CD4-positive, alpha-beta memory T cell (primary cell): ENCODE data around the gene KIAA0232. TPM values are rescaled to one million over a fixed set of nuclear protein-coding genes. Genes with fewer than 3 reads are reported as not detected.
"Not testable (repeated sequence)": the region's sequence is repeated elsewhere in the genome, so short reads cannot be mapped to it uniquely, and the experiment has no call there.

ENCODE experiments used
- CTCF ChIA-PET: fragments of 350-600 bp; sonication (Branson Sonifier 250); formaldehyde crosslinking; loops from one replicate; lab custom pipeline; 2021; ENCODE audit warnings: inconsistent platforms; ENCODE audit not compliant: partially characterized antibody; lab: Charles Lee
- POLR2A ChIA-PET: fragments of 350-600 bp; sonication (Branson Sonifier 250); formaldehyde crosslinking; loops from one replicate; lab custom pipeline; 2021; ENCODE audit not compliant: partially characterized antibody; lab: Charles Lee
- DNase-seq, 5 donors: peaks; one replicate each; pipeline versions ENCODE4 v3.0.0 to v3.0.0-alpha.2; 2020 to 2022; ENCODE audit warnings: mixed read lengths in 1 of 5
- H3K27ac ChIP-seq: one replicate; pipeline ENCODE4 v1.7.0; 2013; ENCODE audit warnings: low read depth, low read length
- H3K27me3 ChIP-seq: 2 replicates; pipeline ENCODE4 v1.7.0; 2013; ENCODE audit warnings: mild to moderate bottlenecking, low read length, moderate library complexity; ENCODE audit not compliant: insufficient read depth
- H3K36me3 ChIP-seq: 2 replicates; pipeline ENCODE4 v1.7.0; 2013; ENCODE audit warnings: mild to moderate bottlenecking, low read length, moderate library complexity; ENCODE audit not compliant: insufficient read depth
- H3K4me1 ChIP-seq: 2 replicates; pipeline ENCODE4 v1.7.0; 2013; ENCODE audit warnings: mild to moderate bottlenecking, low read length, moderate library complexity; ENCODE audit not compliant: insufficient read depth
- H3K4me3 ChIP-seq, 2 donors: one replicate each; pipeline ENCODE4 v1.7.0; 2013; ENCODE audit warnings: low read length in 2 of 2, mild to moderate bottlenecking in 1 of 2
- H3K9me3 ChIP-seq, 2 donors: one replicate each; pipeline ENCODE4 v1.7.0; 2013; ENCODE audit warnings: low read length in 2 of 2, control low read depth in 1 of 2; ENCODE audit not compliant: control insufficient read depth in 1 of 2
- H3K27ac Mint-ChIP-seq, 7 donors: one replicate each; pipeline ENCODE4 v1.8.0; 2020 to 2021; ENCODE audit warnings: mixed read lengths in 7 of 7, mild to moderate bottlenecking in 6 of 7, inconsistent platforms in 3 of 7, moderate library complexity in 3 of 7
- H3K27me3 Mint-ChIP-seq, 2 donors: one replicate each; pipeline ENCODE4 v1.8.0; 2020 to 2021; ENCODE audit warnings: mixed read lengths in 2 of 2
- H3K36me3 Mint-ChIP-seq, 2 donors: one replicate each; pipeline ENCODE4 v1.8.0; 2020 to 2021; ENCODE audit warnings: mixed read lengths in 2 of 2, inconsistent platforms in 1 of 2, mild to moderate bottlenecking in 1 of 2
- H3K4me1 Mint-ChIP-seq, 4 donors: one replicate each; pipeline ENCODE4 v1.8.0; 2020 to 2021; ENCODE audit warnings: mixed read lengths in 4 of 4, mild to moderate bottlenecking in 1 of 4
- H3K4me3 Mint-ChIP-seq, 8 donors: one replicate each; pipeline ENCODE4 v1.8.0; 2020 to 2021; ENCODE audit warnings: mixed read lengths in 8 of 8, mild to moderate bottlenecking in 7 of 8, moderate library complexity in 6 of 8, inconsistent platforms in 3 of 8
- H3K9me3 Mint-ChIP-seq, 8 donors: one replicate each; pipeline ENCODE4 v1.8.0; 2020 to 2021; ENCODE audit warnings: mixed read lengths in 8 of 8, mild to moderate bottlenecking in 5 of 8, inconsistent platforms in 3 of 8, moderate library complexity in 1 of 8
- intact Hi-C: fragments of 100-400 bp; cut with micrococcal nuclease; formaldehyde crosslinking; loops from one replicate; pipeline ENCODE4 v1.15.1; 2023
- polyA plus RNA-seq, 2 donors: library from polyadenylated mRNA; unstranded; fragments of 300-500 nt; fragmentation: Illumina TruSeq; gene quantifications; one replicate each; pipeline ENCODE4 v1.2.3, GENCODE V29; 2021
- total RNA-seq, 2 experiments: library from RNA; stranded (reverse); gene quantifications; one replicate each; pipeline ENCODE4 v1.2.3, GENCODE V29; 2021

The KIAA0232 gene
- total and polyA plus RNA-seq, 4 experiments from 2014 or later = 6.8 to 24.0 (median 16.0) TPM

DNA sequence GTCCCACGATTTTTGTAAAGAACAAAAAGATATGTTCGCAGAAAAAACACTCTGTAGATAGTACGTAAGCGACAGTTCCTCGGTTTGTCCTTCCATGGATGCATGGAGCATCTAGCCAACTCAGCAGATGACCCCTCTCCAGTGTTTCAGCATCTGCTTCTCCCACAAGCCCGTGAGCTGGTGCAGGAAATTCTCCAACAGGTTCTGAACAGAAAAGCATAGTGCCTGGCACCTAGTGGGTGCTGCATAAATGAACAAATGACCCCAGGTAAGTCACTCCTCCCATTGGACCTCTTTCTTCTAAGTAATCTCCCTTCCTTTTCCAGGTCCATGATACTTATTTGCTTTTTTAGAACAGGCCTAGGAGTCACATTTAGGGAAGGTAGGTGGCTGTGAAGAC lies 966 bp upstream of the KIAA0232 start:
- Mint-ChIP-seq H3K36me3 (peaks cover 0 to 6% of the 10 kb centered on the region in 2 donors), H3K9me3 (no peaks in the 10 kb centered on the region), H3K4me3 (peak overlapping the region; percentile 75 to 86 (median 82)), H3K4me1 (peaks cover 28 to 65% (median 47%) of the 10 kb centered on the region in 4 donors), H3K27ac (peak overlapping the region; percentile 44 to 92 (median 85)), H3K27me3 (no peaks in the 10 kb centered on the region)
- Histone ChIP-seq H3K27ac (peak overlapping the region; percentile 65), H3K36me3 (no peaks in the 10 kb centered on the region), H3K27me3 (no peaks in the 10 kb centered on the region), H3K4me1 (peaks cover 46% of the 10 kb centered on the region), H3K4me3 (peak overlapping the region in 1 of 2 donors; percentile 55), H3K9me3 (no peaks in the 10 kb centered on the region)
- no peak for DNase-seq
- intact Hi-C loops = loop anchor here (5.0 kb wide), 1 partner anchor 91 kb away; no protein-coding TSS in a partner anchor
- CTCF ChIA-PET = interaction anchor here (1.5 to 5.3 kb wide), 3 partner anchors 12 to 107 kb away, joined by 4 to 39 read pairs (median 5); no protein-coding TSS in a partner anchor
- POLR2A ChIA-PET = interaction anchor here (0.7 to 2.9 kb wide), 9 partner anchors 65 to 287 kb away, joined by 3 to 10 read pairs (median 3); partner anchors contain the start of genes BLOC1S4, GRPEL1 and MRFAP1

DNA sequence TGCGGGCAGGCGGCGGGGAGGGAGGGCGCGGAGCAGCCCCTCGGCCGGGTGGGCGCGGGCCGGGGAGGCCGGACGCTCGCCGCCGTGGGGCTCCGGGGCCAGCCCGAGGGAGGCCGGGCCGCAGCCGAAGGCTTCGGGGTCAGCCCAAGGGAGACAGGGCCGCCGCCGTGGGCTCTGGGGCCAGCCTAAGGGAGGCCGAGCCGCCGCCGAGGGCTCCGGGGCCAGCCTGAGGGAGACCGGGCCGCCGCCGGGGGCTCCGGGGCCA lies 251 bp downstream of the KIAA0232 start:
- Mint-ChIP-seq H3K9me3 (no peaks in the 10 kb centered on the region), H3K36me3 (peaks cover 7 to 12% of the 10 kb centered on the region in 2 donors), H3K27ac (no peak overlapping the region), H3K4me1 (peaks cover 28 to 60% (median 44%) of the 10 kb centered on the region in 4 donors), H3K4me3 (no peak overlapping the region), H3K27me3 (no peaks in the 10 kb centered on the region)
- peaks cover 43% of the 10 kb centered on the region for H3K4me1 ChIP-seq
- H3K4me3 ChIP-seq = peak overlapping the region in 1 of 2 donors; percentile 71
- H3K27me3 ChIP-seq = no peaks in the 10 kb centered on the region
- intact Hi-C loops = loop anchor here (1.0 to 5.0 kb wide), 10 partner anchors 62 to 286 kb away; partner anchors contain the start of genes BLOC1S4, GRPEL1, MRFAP1 and MRFAP1L1
- ChIA-PET CTCF (interaction anchor here (1.3 to 5.3 kb wide), 2 partner anchors 63 to 91 kb away, joined by 3 to 39 read pairs; no protein-coding TSS in a partner anchor), POLR2A (interaction anchor here (0.7 to 3.5 kb wide), 10 partner anchors 62 to 285 kb away, joined by 3 to 17 read pairs (median 7); partner anchors contain the start of genes BLOC1S4, GRPEL1, MRFAP1 and MRFAP1L1)
- H3K27ac ChIP-seq = peak overlapping the region; percentile 96
- no peaks in the 10 kb centered on the region for H3K9me3 ChIP-seq
- H3K36me3 ChIP-seq = no peaks in the 10 kb centered on the region
- DNase-seq = no peak

GRCh38 chr4:6783111-6783981 lies 819 bp downstream of the KIAA0232 start:
- intact Hi-C loops = loop anchor here (1.0 to 5.0 kb wide), 9 partner anchors 63 to 285 kb away; partner anchors contain the start of genes GRPEL1, MRFAP1, MRFAP1L1 and TBC1D14
- Histone ChIP-seq H3K36me3 (no peaks in the 10 kb centered on the region), H3K4me3 (peak overlapping the region; percentile 38 to 71), H3K27ac (peak overlapping the region; percentile 96), H3K4me1 (peaks cover 44% of the 10 kb centered on the region), H3K27me3 (no peaks in the 10 kb centered on the region), H3K9me3 (no peaks in the 10 kb centered on the region)
- DNase-seq = peak; percentile 87 to 89 (median 88)
- Mint-ChIP-seq H3K27ac (peak overlapping the region; percentile 88 to 93 (median 91)), H3K4me1 (peaks cover 33 to 61% (median 47%) of the 10 kb centered on the region in 4 donors), H3K4me3 (peak overlapping the region; percentile 84 to 92 (median 88)), H3K9me3 (no peaks in the 10 kb centered on the region), H3K36me3 (peaks cover 7 to 18% of the 10 kb centered on the region in 2 donors), H3K27me3 (no peaks in the 10 kb centered on the region)
- POLR2A ChIA-PET = interaction anchor here (0.6 to 3.5 kb wide), 15 partner anchors 14 to 285 kb away, joined by 3 to 17 read pairs (median 4); partner anchors contain the start of genes BLOC1S4, GRPEL1, MAN2B2 and MRFAP1
- CTCF ChIA-PET = interaction anchor here (0.7 to 5.3 kb wide), 9 partner anchors 64 to 288 kb away, joined by 3 to 39 read pairs (median 4); partner anchors contain the start of genes GRPEL1 and TADA2B

GRCh38 chr4:6785572-6785925 lies 3.0 kb downstream of the KIAA0232 start:
- H3K4me3 ChIP-seq = no peak overlapping the region
- H3K27ac ChIP-seq = no peak overlapping the region
- peaks cover 39 to 72% (median 51%) of the 10 kb centered on the region in 4 donors for H3K4me1 Mint-ChIP-seq
- peak overlapping the region in 3 of 7 donors; percentile 1 to 55 (median 2) for H3K27ac Mint-ChIP-seq
- no peaks in the 10 kb centered on the region for H3K9me3 Mint-ChIP-seq
- ChIA-PET POLR2A (interaction anchor here (1.2 to 3.5 kb wide), 2 partner anchors 82 to 283 kb away, joined by 3 to 17 read pairs; partner anchors contain the start of gene GRPEL1), CTCF (interaction anchor here (0.8 to 5.3 kb wide), 2 partner anchors 88 to 189 kb away, joined by 3 to 39 read pairs; no protein-coding TSS in a partner anchor)
- peaks cover 39% of the 10 kb centered on the region for H3K4me1 ChIP-seq
- H3K36me3 Mint-ChIP-seq = peaks cover 7 to 25% of the 10 kb centered on the region in 2 donors
- H3K36me3 ChIP-seq = no peaks in the 10 kb centered on the region
- peak overlapping the region in 5 of 8 donors; percentile 0 to 57 (median 30) for H3K4me3 Mint-ChIP-seq
- no peak for DNase-seq
- no peaks in the 10 kb centered on the region for H3K27me3 ChIP-seq
- intact Hi-C loops = no loop called here
- H3K9me3 ChIP-seq = no peaks in the 10 kb centered on the region
- no peaks in the 10 kb centered on the region for H3K27me3 Mint-ChIP-seq

DNA sequence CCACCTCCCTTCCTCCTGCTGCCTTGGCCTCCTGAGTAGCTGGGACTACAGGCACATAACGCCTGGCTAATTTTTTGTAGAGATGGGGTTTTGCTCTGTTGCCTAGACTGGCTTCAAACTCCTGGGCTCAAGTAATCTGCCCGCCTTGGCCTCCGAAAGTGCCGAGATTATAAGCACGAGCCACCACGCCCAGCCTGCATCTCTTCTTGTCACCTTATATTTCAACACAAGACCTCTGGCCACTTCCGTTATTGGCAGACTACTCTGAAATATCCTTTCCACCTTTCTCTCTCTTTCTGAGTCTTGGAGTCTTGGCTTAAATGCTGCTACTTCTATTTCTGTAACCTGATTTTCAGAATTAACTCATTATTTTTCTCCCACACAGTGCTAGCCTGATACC lies 5.6 kb downstream of the KIAA0232 start:
- H3K4me3 ChIP-seq = no peak overlapping the region
- ChIA-PET POLR2A (interaction anchor here (0.6 kb wide), 1 partner anchor 10 kb away, joined by 3 read pairs; no protein-coding TSS in a partner anchor), CTCF (no interaction called here)
- H3K27me3 ChIP-seq = no peaks in the 10 kb centered on the region
- peak overlapping the region in 5 of 8 donors; percentile 17 to 67 (median 31) for H3K4me3 Mint-ChIP-seq
- H3K9me3 ChIP-seq = no peaks in the 10 kb centered on the region
- peaks cover 43 to 75% (median 60%) of the 10 kb centered on the region in 4 donors for H3K4me1 Mint-ChIP-seq
- no peaks in the 10 kb centered on the region for H3K9me3 Mint-ChIP-seq
- H3K27ac ChIP-seq = no peak overlapping the region
- peaks cover 50% of the 10 kb centered on the region for H3K4me1 ChIP-seq
- H3K36me3 ChIP-seq = no peaks in the 10 kb centered on the region
- no peaks in the 10 kb centered on the region for H3K27me3 Mint-ChIP-seq
- DNase-seq = no peak
- H3K27ac Mint-ChIP-seq = peak overlapping the region in 4 of 7 donors; percentile 30 to 68 (median 43)
- peaks cover 16 to 36% of the 10 kb centered on the region in 2 donors for H3K36me3 Mint-ChIP-seq
- intact Hi-C loops = no loop called here

DNA sequence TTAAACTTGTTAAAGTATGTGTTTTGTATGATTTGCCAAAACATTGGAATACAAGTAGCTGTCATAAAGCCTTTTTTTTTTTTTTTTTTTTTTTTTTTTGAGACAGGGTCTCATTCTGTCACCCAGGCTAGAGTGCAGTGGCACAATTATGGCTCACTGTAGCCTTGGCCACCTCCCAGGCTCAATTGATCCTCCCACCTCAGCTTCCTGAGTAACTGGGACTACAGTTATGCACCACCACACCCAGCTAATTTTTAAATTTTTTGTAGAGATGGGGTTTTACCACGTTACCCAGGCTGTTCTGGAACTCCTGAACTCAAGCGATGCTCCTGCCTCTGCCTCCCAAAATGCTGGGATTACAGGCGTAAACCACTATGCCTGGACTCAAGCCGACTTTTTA lies 8.7 kb downstream of the KIAA0232 start:
- H3K27ac Mint-ChIP-seq = not testable (repeated sequence)

More for the DNA sequence above, 8.7 kb downstream of the KIAA0232 start:
- H3K27me3 Mint-ChIP-seq, DNase-seq, H3K27me3 ChIP-seq, H3K4me3 ChIP-seq, intact Hi-C loops, H3K36me3 ChIP-seq, POLR2A ChIA-PET, H3K27ac ChIP-seq, H3K9me3 Mint-ChIP-seq, H3K9me3 ChIP-seq: not testable (repeated sequence)
- CTCF ChIA-PET = interaction anchor here (0.6 kb wide), 1 partner anchor 77 kb away, joined by 3 read pairs; no protein-coding TSS in a partner anchor
- H3K36me3 Mint-ChIP-seq = peaks cover 19 to 34% of the 10 kb centered on the region in 2 donors
- H3K4me1 Mint-ChIP-seq = peaks cover 42 to 75% (median 57%) of the 10 kb centered on the region in 4 donors
- H3K4me3 Mint-ChIP-seq = peak overlapping the region in 3 of 8 donors; percentile 44 to 57 (median 53)
- H3K4me1 ChIP-seq = peaks cover 43% of the 10 kb centered on the region
